ENCODE data around the gene PIP4K2A.

PIP4K2A gene

DNA sequence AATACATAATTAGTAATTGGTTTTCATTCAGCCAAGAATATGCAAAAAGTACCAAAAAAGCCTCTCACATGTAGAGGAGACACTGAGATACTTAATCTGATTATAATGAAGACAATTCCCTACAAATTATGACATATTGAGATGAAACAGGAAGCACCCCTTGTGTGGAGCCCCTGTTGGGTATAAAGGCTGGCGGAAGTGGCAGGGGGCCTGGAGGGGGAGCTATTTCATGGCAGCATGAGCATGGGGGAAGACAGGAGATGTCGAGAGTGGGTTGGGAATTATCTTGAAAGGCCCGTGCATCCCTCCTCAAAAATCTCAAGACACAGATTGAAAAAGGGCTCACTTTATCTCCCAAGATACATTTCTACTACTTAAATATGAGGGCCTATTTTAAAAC lies 96.9 kb downstream of the PIP4K2A start:
- no peak for DNase-seq

DNA sequence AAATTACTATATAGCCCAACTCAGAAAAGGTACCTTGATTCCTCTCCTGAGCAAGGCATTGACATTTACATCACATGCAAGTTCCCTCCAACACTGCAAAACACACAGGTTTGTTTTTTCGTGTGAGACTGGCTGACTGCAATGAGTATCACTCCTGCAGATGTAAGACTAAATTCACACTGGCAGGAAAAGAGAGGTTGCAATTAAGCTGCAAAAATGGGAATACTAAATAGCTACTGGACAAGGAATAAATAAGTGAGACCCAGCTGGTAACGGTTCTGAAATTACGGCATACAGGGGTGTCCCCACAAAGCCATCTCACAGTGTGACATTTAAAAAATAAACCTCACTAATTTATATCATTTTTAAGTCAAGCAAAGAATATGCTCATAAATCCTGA lies 97.3 kb downstream of the PIP4K2A start:
- no peak for DNase-seq

DNA sequence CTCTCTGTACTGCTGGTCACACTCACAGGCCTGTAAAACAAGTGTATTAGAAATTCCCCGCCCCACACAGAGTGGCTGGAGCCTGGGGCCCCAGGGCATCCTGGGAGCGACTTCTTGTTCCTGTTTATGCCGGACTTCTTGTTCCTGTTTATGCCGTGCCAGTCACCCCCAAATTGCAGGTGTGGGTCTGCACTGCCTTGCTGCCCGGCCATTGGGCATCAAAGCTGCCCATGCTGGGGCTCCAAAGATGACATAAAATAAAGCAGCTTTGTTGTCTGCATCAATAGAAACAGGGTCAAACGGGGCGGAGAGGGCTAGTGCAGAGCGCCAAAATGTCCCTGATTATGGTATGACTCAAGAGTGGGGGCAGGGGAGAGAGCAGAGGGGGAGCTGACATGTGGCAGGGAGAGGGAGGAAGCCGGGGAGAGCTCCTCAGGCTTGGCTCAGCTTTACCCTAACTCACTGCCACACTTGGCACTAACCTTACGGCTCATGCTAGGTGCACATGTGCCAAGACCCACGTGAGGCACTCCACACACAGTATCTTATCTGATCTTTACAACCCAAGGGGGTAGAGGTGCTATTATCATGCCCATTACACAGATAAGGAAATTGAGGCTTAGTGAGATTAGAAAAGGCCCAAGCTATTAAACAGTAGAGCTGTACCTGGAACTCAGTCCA lies 98.4 kb downstream of the PIP4K2A start:
- peak; percentile 56 for DNase-seq

DNA sequence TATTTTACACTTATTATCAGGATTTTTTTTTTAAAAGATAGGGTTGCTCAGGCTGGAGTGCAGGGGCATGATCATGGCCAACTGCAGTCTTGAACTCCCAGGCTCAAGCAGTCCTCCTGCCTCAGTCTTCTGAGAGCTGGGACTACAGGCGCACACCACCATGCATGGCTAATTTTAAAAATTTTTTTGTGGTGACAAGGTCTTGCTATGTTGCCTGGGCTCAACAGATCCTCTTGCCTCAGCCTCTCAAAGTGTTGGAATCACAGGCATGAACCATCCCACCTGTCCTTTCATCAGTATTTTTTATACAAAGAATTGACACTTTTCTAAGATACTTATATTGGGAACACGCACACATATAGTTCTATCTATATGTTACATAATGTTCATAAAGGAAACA lies 99.3 kb downstream of the PIP4K2A start:
- no peak for DNase-seq

DNA sequence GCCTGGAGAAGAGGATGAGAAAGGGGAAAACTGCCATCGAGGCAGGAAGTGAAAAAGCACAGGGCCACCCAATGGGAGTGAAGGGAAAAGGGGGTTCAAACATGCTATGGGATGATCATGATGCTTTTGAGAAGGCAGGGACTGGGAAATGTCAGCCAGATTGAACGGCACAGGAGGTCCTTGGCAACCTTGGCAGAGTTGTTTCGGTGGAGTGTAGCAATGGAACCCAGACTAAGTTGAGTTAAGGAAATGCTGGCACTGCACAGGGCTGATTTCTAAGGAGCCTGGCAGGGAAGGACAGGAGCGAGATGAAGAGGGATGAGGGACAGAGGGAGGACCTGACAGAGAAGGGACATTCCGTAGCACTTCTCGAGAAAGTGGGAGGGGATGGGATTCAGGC lies 101.4 kb downstream of the PIP4K2A start:
- no peak for DNase-seq

DNA sequence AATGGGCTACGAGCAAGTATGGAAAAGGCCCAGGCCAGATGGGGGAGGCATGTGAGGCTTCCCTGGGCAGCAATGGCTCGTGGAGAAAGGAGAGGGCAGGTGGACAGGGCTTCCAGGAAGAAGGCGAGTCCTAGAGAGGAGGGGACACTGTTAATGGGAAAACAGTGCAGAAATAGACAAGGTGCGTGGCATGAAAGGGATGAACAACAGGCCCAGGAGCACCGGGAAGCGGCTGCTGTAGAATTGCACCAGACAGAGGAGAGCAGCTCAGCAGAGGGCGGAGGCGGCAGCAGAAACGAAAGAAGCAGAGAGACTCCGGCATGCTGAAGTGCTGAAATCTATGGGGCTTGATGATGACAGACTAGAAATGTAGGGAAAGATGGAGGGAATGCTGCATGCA lies 102.1 kb downstream of the PIP4K2A start:
- peak; percentile 56 for DNase-seq

DNA sequence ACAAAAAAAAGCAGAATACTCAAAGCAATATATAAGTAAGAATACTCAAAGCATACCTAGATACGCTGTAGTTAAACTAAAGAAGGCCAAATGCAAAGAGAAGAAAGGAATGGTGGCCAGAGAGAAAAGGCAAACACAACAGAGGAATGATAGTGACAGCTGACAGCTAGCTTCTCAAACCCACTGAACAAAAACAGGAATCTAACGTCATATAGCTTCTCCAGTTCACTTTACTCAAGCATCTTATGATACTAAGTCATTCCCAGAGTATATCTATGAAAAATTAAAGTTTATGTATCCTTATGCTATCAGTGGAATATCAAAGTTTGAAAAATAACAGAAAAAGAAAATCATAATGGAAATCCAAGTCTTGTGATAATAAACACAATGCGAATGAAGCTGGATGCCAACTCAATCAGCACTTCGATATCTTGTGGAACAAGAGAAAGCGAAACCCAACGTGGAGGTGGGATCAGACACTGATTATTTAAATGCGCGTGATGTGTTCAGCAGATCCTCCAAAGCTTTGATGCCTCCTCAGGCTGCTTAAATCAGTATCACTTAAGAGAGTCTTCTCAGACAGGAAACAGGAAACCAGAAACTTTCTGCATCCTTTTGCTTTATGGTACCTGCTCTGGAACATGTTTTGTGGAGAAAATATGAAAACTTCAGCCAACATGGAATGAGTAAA lies 102.8 kb downstream of the PIP4K2A start:
- peak; percentile 77 for DNase-seq

DNA sequence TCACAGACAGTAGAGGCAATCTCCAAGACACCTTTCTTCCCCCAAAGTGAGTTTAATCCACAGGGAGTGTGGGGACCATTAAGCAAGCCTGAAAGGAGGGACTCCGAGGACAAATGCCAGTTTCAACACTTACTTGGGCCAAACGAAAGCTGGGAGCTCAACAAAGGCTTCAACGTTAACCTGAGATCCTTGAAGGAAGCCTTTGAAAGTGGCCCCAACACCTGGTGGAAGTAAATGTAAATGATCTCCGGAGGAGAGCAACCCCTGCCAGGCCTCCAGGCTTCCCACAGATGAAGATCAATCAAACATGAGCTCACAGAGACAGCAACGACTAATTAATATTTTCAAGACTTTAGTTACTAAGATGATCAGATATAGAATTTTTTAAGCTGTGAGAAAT lies 103.8 kb downstream of the PIP4K2A start:
- DNase-seq: no peak

DNA sequence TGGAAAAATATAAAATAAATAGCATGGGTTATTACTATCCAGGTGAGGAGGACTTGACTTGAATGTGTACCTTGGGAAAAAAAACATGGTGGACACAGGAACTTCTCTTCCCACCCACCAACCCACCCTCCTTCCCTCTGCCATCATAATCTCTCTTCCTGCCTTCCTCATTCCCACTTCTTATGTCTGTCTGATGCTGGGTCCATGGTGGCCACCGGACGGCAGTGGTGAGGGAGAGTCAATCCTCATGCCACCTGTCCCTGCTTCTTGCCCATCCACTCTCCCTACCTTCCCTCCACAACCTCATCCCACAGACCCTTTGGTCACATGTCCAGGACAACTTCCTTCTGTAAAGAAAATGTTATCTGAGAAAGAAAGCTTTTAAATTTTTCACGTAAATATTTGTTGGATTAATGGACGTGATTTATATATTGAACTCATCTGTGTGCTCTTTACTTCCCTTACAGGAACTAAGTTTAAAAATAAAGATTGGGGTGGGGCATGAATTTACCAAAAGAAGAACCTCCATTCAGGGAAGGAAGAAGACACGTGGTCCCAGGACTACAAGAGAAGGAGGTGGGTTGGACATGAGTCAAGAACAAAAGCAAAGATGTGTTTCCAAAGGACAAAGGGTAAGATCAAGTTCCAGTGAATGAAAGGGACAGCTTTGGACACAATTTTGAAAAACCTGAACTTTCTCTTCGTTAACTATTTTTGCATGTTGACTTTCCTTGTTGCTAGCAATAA lies 104.5 kb downstream of the PIP4K2A start:
- no peak for DNase-seq

DNA sequence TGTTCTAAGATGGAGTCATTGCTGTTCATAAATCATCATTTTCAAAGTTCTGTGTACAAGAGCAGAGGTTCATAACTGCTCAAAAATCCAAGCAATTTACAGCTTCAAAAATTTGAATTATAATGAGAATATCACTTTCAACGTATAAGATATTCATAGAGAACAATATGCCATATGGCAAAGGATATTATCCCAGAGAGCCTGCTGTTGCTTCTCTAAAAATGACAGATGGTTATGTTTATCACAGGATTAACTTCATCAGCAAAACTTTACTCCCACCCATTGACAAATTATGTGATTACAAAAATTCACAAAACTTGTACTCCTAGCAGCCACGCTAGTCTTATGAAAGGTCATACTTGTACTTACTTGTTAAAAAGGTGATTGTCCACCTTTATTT lies 105.1 kb downstream of the PIP4K2A start:
- no peak for DNase-seq

DNA sequence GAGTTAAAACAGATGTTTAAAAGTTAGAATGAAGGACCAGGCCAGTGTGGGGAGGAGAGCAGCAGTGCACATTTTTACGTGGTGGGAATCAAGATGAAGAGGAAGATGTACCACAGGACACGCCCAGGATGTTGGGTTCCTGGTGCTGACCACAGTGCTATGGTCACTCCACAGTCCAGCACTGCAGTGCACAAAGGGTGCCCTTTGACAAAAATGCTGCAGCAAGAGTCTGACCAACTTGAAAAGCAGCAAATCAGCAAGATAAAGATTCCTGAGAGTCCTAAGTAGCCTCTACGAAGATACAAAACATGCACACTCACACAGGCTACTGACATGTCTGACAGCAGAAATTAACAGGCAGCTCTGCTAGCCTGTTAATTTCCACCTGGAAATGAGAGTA lies 107.1 kb downstream of the PIP4K2A start:
- no peak for DNase-seq

DNA sequence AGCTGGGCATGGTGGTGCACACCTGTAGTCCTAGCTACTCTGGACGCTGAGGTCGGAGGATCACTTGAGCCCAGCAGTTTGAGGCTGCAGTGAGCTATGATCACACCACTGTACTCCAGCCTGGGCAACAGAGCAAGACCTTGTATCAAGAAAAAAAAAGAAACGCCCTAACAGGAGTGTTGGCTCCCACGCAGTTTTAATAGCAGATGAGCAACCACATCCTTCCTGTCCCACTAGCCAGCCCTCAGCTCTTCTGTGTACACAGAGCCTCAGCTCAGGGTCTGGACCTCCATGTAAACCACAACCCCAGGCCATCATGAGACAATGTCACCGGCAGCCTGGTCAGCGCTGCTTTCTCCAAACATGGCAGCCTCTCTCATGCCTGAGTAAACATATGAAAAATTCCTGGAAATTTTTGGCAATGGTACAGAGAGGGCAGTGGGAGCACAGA lies 108.2 kb downstream of the PIP4K2A start:
- DNase-seq: peak; percentile 52

DNA sequence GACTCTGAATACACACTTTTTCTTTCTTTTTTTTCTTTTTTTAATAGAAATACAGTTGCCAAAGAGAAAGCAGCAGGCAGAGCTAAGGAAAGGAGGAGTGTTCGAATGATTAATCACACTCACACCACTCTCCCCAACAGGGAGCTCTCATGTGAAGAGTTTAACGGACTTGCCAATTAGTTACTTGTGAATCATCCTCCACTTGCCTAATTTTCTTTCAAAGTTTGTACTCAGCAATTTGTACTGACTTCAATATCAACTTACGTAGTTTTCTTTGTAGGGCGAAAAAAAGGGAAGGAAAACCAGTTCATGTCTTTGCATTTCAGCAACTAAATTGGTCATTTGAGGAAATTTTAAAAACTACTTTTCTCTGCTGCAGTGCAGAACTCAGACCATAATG lies 109.2 kb downstream of the PIP4K2A start:
- DNase-seq: no peak

DNA sequence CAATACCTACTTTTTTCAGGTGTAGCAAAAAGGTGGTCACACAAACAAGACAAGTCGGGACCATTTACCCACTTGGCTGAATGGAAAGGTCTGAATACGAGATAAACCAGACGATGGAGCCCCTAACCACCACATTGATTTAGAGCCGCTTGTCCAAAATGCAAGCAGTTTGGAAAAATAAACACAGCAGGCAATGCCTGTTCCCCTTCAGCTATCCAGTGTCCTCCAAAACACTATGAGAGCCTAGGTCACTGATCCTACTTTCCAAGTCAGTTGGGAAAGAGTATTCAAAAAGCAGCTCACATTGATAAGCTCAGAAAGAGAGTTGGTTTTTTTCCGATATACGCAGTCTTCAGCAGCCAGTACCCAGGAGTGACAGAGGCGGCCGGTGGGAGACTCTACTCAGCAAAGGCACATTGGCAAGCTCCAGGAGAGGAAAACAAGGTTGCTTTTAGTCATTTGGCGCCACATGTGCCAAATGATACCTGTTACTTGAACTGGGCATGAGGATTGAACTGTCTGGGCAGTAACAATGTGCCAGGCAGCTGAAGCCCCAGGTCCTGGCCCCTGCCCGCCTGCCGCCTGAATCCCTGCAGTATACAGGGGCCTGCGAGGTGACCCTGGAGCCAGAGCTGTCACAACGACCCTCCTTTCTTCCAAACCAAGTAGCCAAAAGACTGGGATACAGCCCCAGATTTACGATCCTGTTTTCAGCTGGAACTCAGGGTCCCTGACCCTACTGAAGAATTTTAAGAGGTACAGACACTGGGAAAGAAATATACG lies 109.8 kb downstream of the PIP4K2A start:
- DNase-seq: no peak

DNA sequence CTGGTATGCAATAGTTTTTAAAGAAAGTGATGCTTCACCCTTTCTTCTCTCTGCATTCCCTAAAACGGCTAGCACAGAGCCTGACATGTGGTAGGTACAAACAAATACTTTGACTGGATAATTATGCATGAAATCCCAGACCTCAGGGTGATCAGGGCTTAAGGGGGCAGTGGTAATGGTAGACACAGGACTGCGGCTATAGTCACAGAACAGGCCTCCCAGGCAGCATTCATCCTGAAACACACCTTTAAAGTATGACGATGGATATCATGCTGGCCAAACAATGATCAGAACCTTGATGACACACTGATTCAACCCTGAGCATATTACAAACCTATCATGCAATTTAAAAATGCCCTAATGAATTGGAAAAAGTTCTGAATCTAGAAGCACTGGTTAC lies 110.8 kb downstream of the PIP4K2A start:
- no peak for DNase-seq

DNA sequence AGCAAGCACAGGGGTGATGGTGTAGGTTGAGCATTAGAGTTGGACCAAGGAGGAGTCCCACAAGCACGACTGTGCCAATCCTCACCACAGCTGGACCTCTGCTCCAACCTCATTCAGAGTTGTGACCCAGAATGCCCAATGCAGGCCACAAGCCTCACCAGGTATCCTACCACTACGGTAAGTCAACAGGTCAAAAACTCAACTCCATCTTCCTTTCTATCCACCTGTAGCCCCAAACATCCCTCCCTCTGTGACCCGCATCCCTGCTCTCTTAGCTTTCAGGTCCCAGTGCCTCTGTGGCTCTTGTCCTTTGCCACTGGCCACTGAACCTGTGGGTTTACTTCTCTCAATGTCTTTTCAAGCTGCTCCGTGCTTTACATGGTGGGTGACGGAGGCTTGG lies 112.8 kb downstream of the PIP4K2A start:
- no peak for DNase-seq

DNA sequence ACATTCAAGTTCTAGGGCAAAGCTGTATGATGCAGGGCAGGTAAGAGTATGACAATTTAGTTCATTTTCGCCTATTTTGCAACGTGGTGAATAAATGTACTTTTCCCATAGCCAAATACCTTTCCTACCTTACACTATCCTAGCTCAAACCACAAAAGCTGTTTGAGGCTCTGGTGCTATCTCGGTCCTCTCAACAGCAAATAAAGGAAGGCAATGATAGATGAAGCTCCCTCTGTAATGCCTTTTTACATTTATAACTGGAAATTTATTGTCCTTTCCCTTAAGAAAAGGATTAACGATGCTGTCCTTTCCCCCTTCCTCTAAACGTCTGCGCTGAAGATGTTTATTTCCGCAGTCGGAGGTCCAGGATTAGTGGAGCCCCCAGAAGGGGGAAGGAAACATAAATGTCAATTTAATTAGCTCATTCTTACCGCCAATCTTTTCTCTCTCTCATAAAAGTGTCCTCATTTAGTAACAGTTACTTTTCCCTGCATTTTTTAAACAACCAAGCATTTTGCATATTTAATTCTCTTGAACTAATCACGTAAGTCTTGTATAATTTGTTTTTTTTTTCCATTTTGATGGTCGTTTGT lies 114.6 kb downstream of the PIP4K2A start:
- DNase-seq: no peak

DNA sequence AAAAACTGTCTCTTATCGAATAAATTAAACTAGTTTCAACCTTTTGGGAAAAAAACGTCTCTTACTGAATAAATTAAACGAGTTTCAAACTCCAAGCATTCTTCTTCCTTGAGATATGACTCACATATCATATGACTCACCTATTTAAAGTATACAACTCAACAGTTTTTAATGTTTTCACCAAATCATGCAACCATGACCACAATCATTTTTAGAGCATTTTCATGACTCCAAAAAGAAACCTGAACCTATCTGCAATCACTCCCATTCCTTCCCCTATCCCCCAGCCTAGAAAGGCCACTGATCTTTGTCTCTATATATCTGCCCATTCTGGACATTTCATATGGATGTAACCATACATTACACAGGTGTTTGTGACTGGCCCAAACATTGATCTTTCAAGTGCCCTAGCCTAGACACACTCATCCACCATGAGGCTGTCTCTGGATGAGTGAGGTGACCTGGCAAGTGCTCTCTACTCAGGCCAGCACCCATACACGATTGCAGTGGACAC lies 115.3 kb downstream of the PIP4K2A start:
- no peak for DNase-seq

DNA sequence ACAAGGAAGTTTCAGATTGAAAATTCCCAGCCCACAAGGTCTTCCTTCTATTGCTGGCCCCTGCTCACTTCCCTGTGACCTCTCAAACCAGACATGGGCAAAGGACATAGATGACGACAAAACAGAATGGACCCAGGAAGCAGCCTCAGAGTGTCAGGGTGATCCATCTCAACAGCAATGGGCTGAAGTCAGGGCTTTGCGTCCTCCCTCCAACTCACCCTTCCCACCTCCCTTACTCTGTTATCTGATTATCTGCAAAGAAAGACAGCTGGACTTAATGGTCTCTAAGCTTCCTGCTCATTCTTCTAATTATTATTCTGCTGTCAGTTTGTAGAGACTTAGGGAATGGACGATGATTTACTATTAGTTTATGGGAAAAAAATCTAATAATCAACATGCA lies 115.9 kb downstream of the PIP4K2A start:
- no peak for DNase-seq

DNA sequence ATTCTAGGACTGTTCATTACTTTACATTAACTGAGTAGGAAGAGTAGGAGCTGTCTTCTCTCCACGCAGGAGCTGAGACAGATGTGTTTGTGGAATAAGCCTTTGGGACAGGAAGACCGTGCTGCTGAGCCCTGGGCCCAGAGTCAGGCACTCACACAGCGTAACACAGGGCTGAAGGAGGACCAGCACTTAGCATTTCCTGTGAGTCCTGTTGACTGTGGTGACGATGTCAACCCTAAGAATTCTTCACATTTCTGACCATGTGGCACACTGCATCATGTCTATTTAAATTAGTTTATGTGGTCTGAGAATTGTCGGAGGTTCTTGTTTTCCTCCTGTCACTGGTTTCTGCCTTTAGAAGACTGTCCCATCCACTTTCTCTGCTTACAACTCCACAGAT lies 117.2 kb downstream of the PIP4K2A start:
- no peak for DNase-seq

DNA sequence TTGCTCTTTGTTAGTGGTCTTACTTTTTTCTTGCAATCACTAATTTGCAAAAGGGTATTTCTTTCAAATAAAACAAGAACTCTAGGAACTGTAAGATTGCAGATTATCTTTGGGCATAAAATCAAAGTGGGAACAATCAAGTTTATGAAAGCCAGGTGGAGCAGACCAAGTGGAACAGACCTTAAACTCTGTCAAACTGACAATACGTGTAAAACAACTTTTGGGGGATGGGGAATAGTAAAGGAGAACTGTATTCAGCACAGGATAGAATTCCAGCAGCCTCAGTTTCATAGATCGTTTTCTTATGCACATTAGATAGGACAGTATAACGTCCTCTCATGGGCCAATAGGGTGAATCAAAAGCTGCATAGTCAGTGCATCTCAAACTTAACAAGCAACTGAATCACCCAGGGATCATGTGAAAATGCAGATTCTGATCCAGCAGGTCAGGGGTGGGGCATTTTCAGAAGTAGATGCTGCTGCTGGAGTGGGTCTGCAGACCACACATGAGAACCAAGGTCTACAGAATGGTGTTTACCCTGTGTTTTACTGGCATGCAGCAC lies 120.7 kb downstream of the PIP4K2A start:
- no peak for DNase-seq

DNA sequence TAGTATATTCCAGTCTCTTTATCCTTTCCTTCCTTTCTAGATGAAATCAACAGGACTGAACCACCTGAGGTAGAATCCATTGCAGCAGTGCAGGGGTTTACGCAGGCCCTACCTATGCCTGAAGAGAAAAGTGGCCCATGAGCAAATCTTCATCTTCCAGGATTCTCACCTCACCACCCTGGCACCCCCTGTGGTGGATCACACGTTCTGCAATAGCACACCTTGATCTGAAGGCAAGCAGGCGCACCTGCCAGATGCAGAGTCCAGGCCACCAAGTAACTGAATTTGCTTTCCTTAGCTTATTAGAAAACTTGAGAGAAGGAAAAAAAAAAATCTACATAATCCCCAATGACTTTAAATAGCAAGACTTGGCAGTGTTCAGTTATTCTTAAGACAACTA lies 121.4 kb downstream of the PIP4K2A start:
- DNase-seq: no peak

Data from CD4-positive, alpha-beta T cell treated with Interleukin-6 for 4 hours (primary cell).